ENCODE measurements around the gene GINS2.

- TF ChIP-seq POLR2A (IDR thresholded peaks at IDR 0.05) = no peak
- no peak for TF ChIP-seq CTCF (IDR thresholded peaks at IDR 0.05)
- no peak for TF ChIP-seq POLR2AphosphoS5 (IDR thresholded peaks at IDR 0.05)
These were observed 6.7 kb upstream of the GINS2 start for GRCh38 chr16:85695196-85696128.

Data from suprapubic skin (tissue), 4 donors.